Stomach (tissue), 9 donors: ENCODE results near the gene EID2. TPM values are rescaled to one million over a fixed set of nuclear protein-coding genes. Genes with fewer than 3 reads are reported as not detected.

Experiments
- DNase-seq, 2 donors: peaks; one replicate each; pipeline versions ENCODE4 v3.0.0 to v3.0.0-alpha.2; 2013 to 2019
- H3K27ac ChIP-seq, 5 donors: fragments of 200-600 bp in 4 of 5; sonication (generic) in 4 of 5; one replicate each; pipeline ENCODE4 v1.5.1; 2013 to 2019; ENCODE audit warnings: mild to moderate bottlenecking in 1 of 5, moderate library complexity in 1 of 5
- H3K27me3 ChIP-seq, 3 donors: fragments of 200-600 bp; sonication (generic); one replicate each; pipeline ENCODE4 v1.5.1; 2017 to 2019; ENCODE audit warnings: mixed run types in 1 of 3
- H3K36me3 ChIP-seq, 4 donors: fragments of 200-600 bp; sonication (generic); 1 replicate in 3 of 4; 2 replicates in 1 of 4; pipeline ENCODE4 v1.5.1; 2016 to 2019
- H3K4me1 ChIP-seq, 4 donors: fragments of 200-600 bp; sonication (generic); one replicate each; pipeline ENCODE4 v1.5.1; 2016 to 2019
- H3K4me3 ChIP-seq, 4 donors: fragments of 200-600 bp; sonication (generic) in 3 of 4; one replicate each; pipeline ENCODE4 v1.5.1; 2016 to 2019; ENCODE audit warnings: mild to moderate bottlenecking in 1 of 4
- H3K9me3 ChIP-seq, 4 donors: fragments of 200-600 bp; sonication (generic); one replicate each; pipeline ENCODE4 v1.5.1; 2016 to 2019
- CTCF ChIP-seq, 7 experiments: fragments of 450-650 bp in 4 of 7; fragments of 200-600 bp in 3 of 7; sonication (generic) in 3 of 7; IDR thresholded peaks; one replicate each; pipeline ENCODE4 v1.5.1; 2016 to 2019; ENCODE audit warnings: antibody characterized with exemption in 7 of 7, control low read depth in 2 of 7, mild to moderate bottlenecking in 1 of 7
- EP300 ChIP-seq: sonication (generic); formaldehyde crosslinking; IDR thresholded peaks from one replicate; pipeline ENCODE4 v1.6.1; 2017; ENCODE audit warnings: antibody characterized with exemption
- POLR2A ChIP-seq, 4 donors: fragments of 450-650 bp; IDR thresholded peaks; one replicate each; pipeline ENCODE4 v1.6.1; 2016; ENCODE audit warnings: antibody characterized with exemption in 4 of 4, control low read depth in 2 of 4, mild to moderate bottlenecking in 1 of 4, moderate library complexity in 1 of 4
- POLR2AphosphoS5 ChIP-seq, 3 donors: sonication (generic); formaldehyde crosslinking; IDR thresholded peaks; one replicate each; pipeline ENCODE4 v1.6.1; 2016; ENCODE audit warnings: antibody characterized with exemption in 3 of 3
- WGBS, 5 donors: extraction: QIAGEN DNeasy Blood & Tissue Kit in 3 of 5; methylation state at CpG; one replicate each; pipeline versions ENCODE4 v1.1.5 to v1.1.7; 2013 to 2018; 5-methylcytosine and 5-hydroxymethylcytosine counted together
- intact Hi-C: fragments of 100-400 bp; cut with DNase I; formaldehyde crosslinking; loops from one replicate; pipeline ENCODE4 v1.15.1; 2023; ENCODE audit warnings: low total_unique reads
- polyA plus RNA-seq, 3 donors: library from polyadenylated mRNA; stranded (reverse); fragments of 200-250 nt; gene quantifications; one replicate each; pipeline ENCODE4 v1.2.3, GENCODE V29; 2013
- total RNA-seq, 5 donors: library from RNA; depleted of rRNA; stranded (reverse); fragments of >200 nt; gene quantifications; one replicate each; pipeline versions ENCODE4 v1.1.0 to v1.2.3, GENCODE V29; 2014 to 2016
- donor health status: healthy with polysubstance abuse.
- donor health status: Bipolar disorder and iron deficiency.
- donor health status: healthy.

The EID2 gene
- total and polyA plus RNA-seq, 8 donors = 4.3 to 56.5 (median 8.7) TPM; not detected in 1

- intact Hi-C loops = no loop called here
Measured at GRCh38 chr19:39544911-39545310, 5.0 kb upstream of the EID2 start.

GRCh38 chr19:39544226-39544903 is 4.4 kb upstream of the EID2 start:
- Histone ChIP-seq H3K36me3 (no peaks in the 10 kb centered on the region), H3K27ac (no peak overlapping the region), H3K4me1 (peaks cover 0 to 7% (median 3%) of the 10 kb centered on the region in 4 donors), H3K27me3 (peaks cover 0 to 14% (median 5%) of the 10 kb centered on the region in 3 donors), H3K9me3 (no peaks in the 10 kb centered on the region), H3K4me3 (no peak overlapping the region)
- intact Hi-C loops = no loop called here
- no peak for DNase-seq
- WGBS, 5 donors = 84 to 90% (median 86%) methylated on average over 7 of the region's 7 CpGs
- TF ChIP-seq CTCF (IDR thresholded peaks at IDR 0.05) (no peak), EP300 (no peak), POLR2AphosphoS5 (IDR thresholded peaks at IDR 0.05) (no peak), POLR2A (IDR thresholded peaks at IDR 0.05) (no peak)

More at GRCh38 chr19:39544911-39545310, 5.0 kb upstream of the EID2 start:
- Histone ChIP-seq H3K9me3 (no peaks in the 10 kb centered on the region), H3K4me3 (no peak overlapping the region), H3K4me1 (peaks cover 0 to 7% (median 2%) of the 10 kb centered on the region in 4 donors), H3K27ac (no peak overlapping the region), H3K36me3 (no peaks in the 10 kb centered on the region), H3K27me3 (peaks cover 0 to 14% (median 5%) of the 10 kb centered on the region in 3 donors)
- TF ChIP-seq POLR2AphosphoS5 (IDR thresholded peaks at IDR 0.05) (no peak), POLR2A (IDR thresholded peaks at IDR 0.05) (no peak)
- WGBS, 5 donors = 14 to 34% (median 32%) methylated on average over 1 of the region's 1 CpG
- DNase-seq = no peak

GRCh38 chr19:39543477-39543857 is 3.5 kb upstream of the EID2 start:
- Histone ChIP-seq H3K27ac (no peak overlapping the region), H3K4me3 (no peak overlapping the region), H3K9me3 (no peaks in the 10 kb centered on the region), H3K27me3 (peaks cover 0 to 14% (median 5%) of the 10 kb centered on the region in 3 donors), H3K36me3 (no peaks in the 10 kb centered on the region), H3K4me1 (peaks cover 8 to 16% (median 12%) of the 10 kb centered on the region in 4 donors)
- DNase-seq = no peak
- 84 to 89% (median 86%) methylated on average over 3 of the region's 3 CpGs for WGBS, 5 donors
- intact Hi-C loops = no loop called here
- no peak for TF ChIP-seq EP300
- no peak for TF ChIP-seq POLR2AphosphoS5 (IDR thresholded peaks at IDR 0.05)
- no peak for TF ChIP-seq POLR2A (IDR thresholded peaks at IDR 0.05)
- TF ChIP-seq CTCF (IDR thresholded peaks at IDR 0.05) = no peak

GRCh38 chr19:39542206-39542605 is 2.2 kb upstream of the EID2 start:
- 28 to 57% (median 34%) methylated on average over 2 of the region's 2 CpGs for WGBS, 5 donors
- no peak overlapping the region for H3K27ac ChIP-seq
- intact Hi-C loops = no loop called here
- no peak for TF ChIP-seq CTCF (IDR thresholded peaks at IDR 0.05)
- TF ChIP-seq EP300 = no peak
- H3K4me3 ChIP-seq = no peak overlapping the region
- H3K9me3 ChIP-seq = no peaks in the 10 kb centered on the region
- H3K36me3 ChIP-seq = no peaks in the 10 kb centered on the region
- DNase-seq = peak in 1 of 2 donors; percentile 26
- peaks cover 10 to 29% (median 20%) of the 10 kb centered on the region in 4 donors for H3K4me1 ChIP-seq
- H3K27me3 ChIP-seq = peaks cover 0 to 14% (median 5%) of the 10 kb centered on the region in 3 donors

GRCh38 chr19:39540333-39540673 is 342 bp upstream of the EID2 start:
- intact Hi-C loops = no loop called here
- Histone ChIP-seq H3K4me1 (peaks cover 10 to 29% (median 20%) of the 10 kb centered on the region in 4 donors), H3K4me3 (peak overlapping the region; percentile 69 to 90 (median 77)), H3K36me3 (no peaks in the 10 kb centered on the region), H3K9me3 (no peaks in the 10 kb centered on the region), H3K27ac (peak overlapping the region in 4 of 5 donors; percentile 88 to 100 (median 98)), H3K27me3 (peaks cover 0 to 8% (median 2%) of the 10 kb centered on the region in 3 donors)
- no peak for DNase-seq
- 3 to 8% (median 6%) methylated on average over 10 of the region's 10 CpGs for WGBS, 5 donors
- TF ChIP-seq POLR2A (IDR thresholded peaks at IDR 0.05) (no peak), CTCF (IDR thresholded peaks at IDR 0.05) (peak in 1 of 7 experiments; percentile 2)
